Airway epithelial cell (primary cell): Measurements from ENCODE around the gene OR2D2. TPM values are rescaled to one million over a fixed set of nuclear protein-coding genes. Genes with fewer than 3 reads are reported as not detected.

Source experiments
- total RNA-seq: library from RNA; depleted of rRNA; stranded (reverse); fragments of >200 nt; gene quantifications from 2 replicates; pipeline ENCODE4 v1.2.3, GENCODE V29; 2015

Gene OR2D2
- total RNA-seq, result not detected in 2 replicates

GRCh38 chr11:6892400-6892799 is at the start of gene OR2D2:
TSS of gene OR2D2 (minus strand) at chr11:6892500. CDS start at chr11:6892500, 0 bp downstream.

GRCh38 chr11:6926208-6927029 is 34.1 kb upstream of the OR2D2 start, which contains the start of gene ZNF215:
TSS of gene ZNF215 (plus strand) at chr11:6926426. CDS start at chr11:6932273, 5,847 bp downstream.

GRCh38 chr11:6920702-6921101 is 28.4 kb upstream of the OR2D2 start, which contains the start of gene OR2D3:
TSS of gene OR2D3 (plus strand) at chr11:6921002. CDS start at chr11:6921002, 0 bp downstream.

GRCh38 chr11:6876325-6876724 is 16.0 kb downstream of the OR2D2 start, which contains the start of gene OR10A4:
TSS of gene OR10A4 (plus strand) at chr11:6876625. CDS start at chr11:6876648, 23 bp downstream.

GRCh38 chr11:6862961-6863360 is 29.3 kb downstream of the OR2D2 start, which contains the start of gene OR10A2:
TSS of gene OR10A2 (plus strand) at chr11:6863057. CDS start at chr11:6869755, 6,698 bp downstream.

GRCh38 chr11:6845383-6845782 is 46.9 kb downstream of the OR2D2 start, which contains the start of gene OR10A5:
TSS of gene OR10A5 (plus strand) at chr11:6845683. CDS start at chr11:6845683, 0 bp downstream.

Other genes starting within 250 kb of the OR2D2 start
- 0.09 and 0.21 TPM in 2 replicates for gene DCHS1, start 236.7 kb downstream of the OR2D2 start, total RNA-seq
- 53.6 and 58.1 TPM in 2 replicates for gene MRPL17, start 209.2 kb downstream of the OR2D2 start, total RNA-seq
- 0.07 TPM in 1 of 2 replicates, not detected in the other for gene OR2AG2, start 120.5 kb downstream of the OR2D2 start, total RNA-seq
- not detected in 2 replicates for gene OR2AG1, start 109.5 kb downstream of the OR2D2 start, total RNA-seq
- not detected in 2 replicates for gene OR6A2, start 92.8 kb downstream of the OR2D2 start, total RNA-seq
- gene OR10A5, start 46.8 kb downstream of the OR2D2 start, total RNA-seq, result not detected in 2 replicates
- not detected in 2 replicates for gene OR10A2, start 29.4 kb downstream of the OR2D2 start, total RNA-seq
- gene OR10A4, start 15.9 kb downstream of the OR2D2 start, total RNA-seq, result not detected in 2 replicates
- not detected in 2 replicates for gene OR2D3, start 28.5 kb upstream of the OR2D2 start, total RNA-seq
- 3.5 and 4.0 TPM in 2 replicates for gene ZNF215, start 33.9 kb upstream of the OR2D2 start, total RNA-seq
- gene ZNF214, start 127.8 kb upstream of the OR2D2 start, total RNA-seq, result 0.37 and 0.85 TPM in 2 replicates
- gene NLRP14, start 128.0 kb upstream of the OR2D2 start, total RNA-seq, result 0.07 TPM in 1 of 2 replicates, not detected in the other
- not detected in 2 replicates for gene RBMXL2, start 196.5 kb upstream of the OR2D2 start, total RNA-seq